GM21360 (cell line): ENCODE results near the gene NTRK1.

Source experiments
- ATAC-seq: cut with Tn5 transposase; IDR thresholded peaks from one replicate; pipeline ENCODE4 v1.9.1; 2021; ENCODE audit warnings: mild to moderate bottlenecking, moderate library complexity; ENCODE audit not compliant: unreplicated experiment

The NTRK1 gene

GRCh38 chr1:156860628-156861423, at the start of gene NTRK1:
TSS of gene NTRK1 (plus strand) at chr1:156860865. CDS start at chr1:156860935, 70 bp downstream.
- ATAC-seq = no peak

- no peak for ATAC-seq
Observed at GRCh38 chr1:156811168-156811567, 49.5 kb upstream of the NTRK1 start.

GRCh38 chr1:156812293-156812990, 48.2 kb upstream of the NTRK1 start:
- ATAC-seq = no peak

- ATAC-seq = no peak
Observed at GRCh38 chr1:156813298-156813697, 47.4 kb upstream of the NTRK1 start.

- no peak for ATAC-seq
Observed at GRCh38 chr1:156813750-156814570, 46.7 kb upstream of the NTRK1 start.

GRCh38 chr1:156814571-156815260, 45.9 kb upstream of the NTRK1 start:
- ATAC-seq = no peak

- ATAC-seq = no peak
Observed at GRCh38 chr1:156815307-156815826, 45.3 kb upstream of the NTRK1 start.

GRCh38 chr1:156815961-156816422, 44.7 kb upstream of the NTRK1 start:
- ATAC-seq = no peak

- ATAC-seq = peak; percentile 59
Observed at GRCh38 chr1:156816561-156817328, 43.9 kb upstream of the NTRK1 start, which contains the start of gene SH2D2A. TSS of gene SH2D2A (minus strand) at chr1:156816848. CDS start at chr1:156816708, 140 bp downstream.

GRCh38 chr1:156821801-156822200, 38.9 kb upstream of the NTRK1 start:
- no peak for ATAC-seq

GRCh38 chr1:156822680-156823079, 38.0 kb upstream of the NTRK1 start:
- no peak for ATAC-seq

GRCh38 chr1:156823210-156823790, 37.4 kb upstream of the NTRK1 start:
- ATAC-seq = no peak

- no peak for ATAC-seq
Observed at GRCh38 chr1:156826630-156827029, 34.0 kb upstream of the NTRK1 start.

- ATAC-seq = no peak
Observed at GRCh38 chr1:156828400-156829124, 32.1 kb upstream of the NTRK1 start.

GRCh38 chr1:156832434-156832833, 28.2 kb upstream of the NTRK1 start:
- no peak for ATAC-seq

GRCh38 chr1:156833603-156834002, 27.1 kb upstream of the NTRK1 start:
- ATAC-seq = no peak

- ATAC-seq = no peak
Observed at GRCh38 chr1:156834322-156834721, 26.3 kb upstream of the NTRK1 start.

- ATAC-seq = peak; percentile 56
Observed at GRCh38 chr1:156836041-156836654, 24.5 kb upstream of the NTRK1 start.
